Fibroblast of lung (primary cell): Measurements from ENCODE around the gene ZNF143. TPM values are rescaled to one million over a fixed set of nuclear protein-coding genes. Genes with fewer than 3 reads are reported as not detected.

Experiments
- DNase-seq, 2 donors: peaks; one replicate each; pipeline versions ENCODE4 v3.0.0 to v3.0.0-alpha.2; 2010; ENCODE audit warnings: low read depth in 2 of 2
- H2AFZ ChIP-seq: 2 replicates; pipeline ENCODE4 v1.5.1; 2012; ENCODE audit warnings: low read length, control low read depth, inconsistent platforms
- H3K27ac ChIP-seq: 2 replicates; pipeline ENCODE4 v1.5.1; 2011; ENCODE audit warnings: low read length, control low read depth; ENCODE audit not compliant: insufficient read depth
- H3K27me3 ChIP-seq: 2 replicates; pipeline ENCODE4 v1.5.1; 2011; ENCODE audit warnings: mild to moderate bottlenecking, low read length; ENCODE audit not compliant: control insufficient read depth, insufficient read depth
- H3K36me3 ChIP-seq: 2 replicates; pipeline ENCODE4 v1.5.1; 2011; ENCODE audit warnings: low read length; ENCODE audit not compliant: control insufficient read depth, insufficient read depth
- H3K4me1 ChIP-seq: 2 replicates; pipeline ENCODE4 v1.5.1; 2011; ENCODE audit warnings: low read length; ENCODE audit not compliant: control insufficient read depth, insufficient read depth; ENCODE audit errors: extremely low read depth
- H3K4me2 ChIP-seq: 2 replicates; pipeline ENCODE4 v1.5.1; 2011; ENCODE audit warnings: low read length, control low read depth; ENCODE audit not compliant: insufficient read depth; ENCODE audit errors: extremely low read depth
- H3K4me3 ChIP-seq, 4 experiments: fragments of 200-600 bp in 1 of 4; sonication (generic) in 1 of 4; replicated peaks in 1 of 4; 2 replicates each; pipeline ENCODE4 v1.5.1; 2011 to 2016; ENCODE audit warnings: low read length in 4 of 4, low read depth in 3 of 4, mild to moderate bottlenecking in 3 of 4, control low read depth in 2 of 4, inconsistent platforms in 1 of 4, mixed read lengths in 1 of 4; ENCODE audit not compliant: insufficient read depth in 1 of 4; ENCODE audit errors: control extremely low read depth in 1 of 4
- H3K79me2 ChIP-seq: 2 replicates; pipeline ENCODE4 v1.5.1; 2012; ENCODE audit warnings: mild to moderate bottlenecking, low read length, inconsistent platforms; ENCODE audit not compliant: control insufficient read depth, insufficient read depth
- H3K9ac ChIP-seq: 2 replicates; pipeline ENCODE4 v1.5.1; 2011; ENCODE audit warnings: mild to moderate bottlenecking, low read length, control low read depth; ENCODE audit not compliant: insufficient read depth
- H3K9me3 ChIP-seq: 2 replicates; pipeline ENCODE4 v1.5.1; 2012; ENCODE audit warnings: low read depth, low read length; ENCODE audit not compliant: control insufficient read depth, insufficient read depth
- H4K20me1 ChIP-seq: 2 replicates; pipeline ENCODE4 v1.5.1; 2011; ENCODE audit warnings: low read length; ENCODE audit not compliant: control insufficient read depth, insufficient read depth; ENCODE audit errors: extremely low read depth
- CTCF ChIP-seq, 2 donors: IDR thresholded peaks in 1 of 2; conservative IDR thresholded peaks in 1 of 2; 1 replicate in 1 of 2; 2 replicates in 1 of 2; pipeline ENCODE4 v1.5.1; 2011 to 2012; ENCODE audit warnings: low read length in 2 of 2, control low read depth in 1 of 2, inconsistent platforms in 1 of 2, low read depth in 1 of 2, mild to moderate bottlenecking in 1 of 2
- EZH2 ChIP-seq: IDR thresholded peaks from 2 replicates; pipeline ENCODE4 v1.5.1; 2012; ENCODE audit warnings: low read length, control low read depth, mild to moderate bottlenecking; ENCODE audit errors: missing control alignments
- polyA plus RNA-seq, 2 donors: library from polyadenylated mRNA; depleted of rRNA in 1 of 2; stranded (reverse) in 1 of 2; unstranded in 1 of 2; fragments of >200 nt; gene quantifications; 2 replicates each; pipeline ENCODE4 v1.2.1, GENCODE V29; 2011 to 2012; ENCODE audit warnings: missing spikeins in 1 of 2
- total RNA-seq: library from RNA; depleted of rRNA; stranded (reverse); fragments of >200 nt; gene quantifications from 2 replicates; pipeline ENCODE4 v1.2.1, GENCODE V29; 2014

The ZNF143 gene
- total and polyA plus RNA-seq, 2 donors (not counting 1 experiment from before 2014, with no cell fraction given), result 22.6 to 36.2 TPM

- no peak for DNase-seq
- H2AFZ ChIP-seq, result no peak overlapping the region
- no peak overlapping the region for H3K9ac ChIP-seq
- H3K4me3 ChIP-seq, result no peak overlapping the region
- H3K9me3 ChIP-seq, result no peaks in the 10 kb centered on the region
- no peaks in the 10 kb centered on the region for H4K20me1 ChIP-seq
- no peak overlapping the region for H3K27ac ChIP-seq
- TF ChIP-seq EZH2 (no peak), CTCF (conservative IDR thresholded peaks at IDR 0.05 in 1 of 2, IDR thresholded peaks at IDR 0.05 in 1 of 2; ENCODE audit: low read depth in 1 of 2, low read length in 2 of 2) (no peak)
- no peaks in the 10 kb centered on the region for H3K79me2 ChIP-seq
- H3K4me2 ChIP-seq, result no peak overlapping the region
- H3K36me3 ChIP-seq, result no peaks in the 10 kb centered on the region
- H3K27me3 ChIP-seq, result no peaks in the 10 kb centered on the region
- peaks cover 4% of the 10 kb centered on the region for H3K4me1 ChIP-seq
Observed at GRCh38 chr11:9494316-9494715, 33.5 kb downstream of the ZNF143 start.

GRCh38 chr11:9495803-9496514, 35.1 kb downstream of the ZNF143 start:
- TF ChIP-seq EZH2 (no peak), CTCF (conservative IDR thresholded peaks at IDR 0.05 in 1 of 2, IDR thresholded peaks at IDR 0.05 in 1 of 2; ENCODE audit: low read depth in 1 of 2, low read length in 2 of 2) (no peak)
- Histone ChIP-seq H3K27ac (no peak overlapping the region), H3K36me3 (no peaks in the 10 kb centered on the region), H3K27me3 (no peaks in the 10 kb centered on the region), H3K9ac (no peak overlapping the region), H4K20me1 (no peaks in the 10 kb centered on the region), H2AFZ (no peak overlapping the region), H3K9me3 (no peaks in the 10 kb centered on the region), H3K4me3 (no peak overlapping the region), H3K79me2 (no peaks in the 10 kb centered on the region), H3K4me1 (no peaks in the 10 kb centered on the region), H3K4me2 (no peak overlapping the region)
- no peak for DNase-seq

GRCh38 chr11:9498457-9499078, 37.8 kb downstream of the ZNF143 start:
- Histone ChIP-seq H3K79me2 (no peaks in the 10 kb centered on the region), H4K20me1 (no peaks in the 10 kb centered on the region), H2AFZ (no peak overlapping the region), H3K9me3 (no peaks in the 10 kb centered on the region), H3K9ac (no peak overlapping the region), H3K4me2 (no peak overlapping the region), H3K4me3 (no peak overlapping the region), H3K4me1 (no peaks in the 10 kb centered on the region), H3K27ac (no peak overlapping the region), H3K27me3 (no peaks in the 10 kb centered on the region), H3K36me3 (no peaks in the 10 kb centered on the region)
- DNase-seq, result no peak
- TF ChIP-seq CTCF (conservative IDR thresholded peaks at IDR 0.05 in 1 of 2, IDR thresholded peaks at IDR 0.05 in 1 of 2; ENCODE audit: low read depth in 1 of 2, low read length in 2 of 2) (no peak), EZH2 (no peak)
